Measurements from ENCODE around the gene RNF4. TPM values are rescaled to one million over a fixed set of nuclear protein-coding genes. Genes with fewer than 3 reads are reported as not detected.
"Not testable (repeated sequence)": the region's sequence is repeated elsewhere in the genome, so short reads cannot be mapped to it uniquely, and the experiment has no call there.

The RNF4 gene
- total RNA-seq: 44.5 TPM

GRCh38 chr4:2468456-2469191 is at the start of gene RNF4:
RNF4 (plus strand) TSS chr4:2469106; CDS start chr4:2490494, 21,388 bp downstream.
- intact Hi-C loops (cut with DNase I): loop anchor here (10.0 kb wide), 1 partner anchor 204 kb away; the partner anchor contains the start of gene MXD4
- DNase-seq (ENCODE audit: low spot score): peak; percentile 97
- peak; percentile 99 for ATAC-seq

GRCh38 chr4:2419814-2420213 is 49.1 kb upstream of the RNF4 start:
- ATAC-seq: no peak
- intact Hi-C loops (cut with DNase I): no loop called here

GRCh38 chr4:2421928-2422327 is 47.0 kb upstream of the RNF4 start:
- ATAC-seq (no peak), DNase-seq (ENCODE audit: low spot score) (no peak)
- intact Hi-C loops (cut with DNase I): no loop called here

More at GRCh38 chr4:2419814-2420213, 49.1 kb upstream of the RNF4 start:
- no peak for DNase-seq (ENCODE audit: low spot score)

- no peak for DNase-seq (ENCODE audit: low spot score)
- intact Hi-C loops (cut with DNase I): no loop called here
- ATAC-seq: no peak
Measured at GRCh38 chr4:2423066-2423465, 45.8 kb upstream of the RNF4 start.

- DNase-seq (ENCODE audit: low spot score) (no peak), ATAC-seq (no peak)
- intact Hi-C loops (cut with DNase I): no loop called here
Measured at GRCh38 chr4:2423695-2424094, 45.2 kb upstream of the RNF4 start.

- intact Hi-C loops (cut with DNase I): no loop called here
- DNase-seq (ENCODE audit: low spot score) (no peak), ATAC-seq (no peak)
Measured at GRCh38 chr4:2424581-2424980, 44.3 kb upstream of the RNF4 start.

GRCh38 chr4:2425386-2426068 is 43.4 kb upstream of the RNF4 start:
- no peak for ATAC-seq
- DNase-seq (ENCODE audit: low spot score): no peak
- intact Hi-C loops (cut with DNase I): no loop called here

- ATAC-seq: no peak
Measured at GRCh38 chr4:2426069-2426397, 42.9 kb upstream of the RNF4 start.

GRCh38 chr4:2426711-2427275 is 42.1 kb upstream of the RNF4 start:
- ATAC-seq: no peak
- DNase-seq (ENCODE audit: low spot score): no peak
- intact Hi-C loops (cut with DNase I): no loop called here

More at GRCh38 chr4:2426069-2426397, 42.9 kb upstream of the RNF4 start:
- no peak for DNase-seq (ENCODE audit: low spot score)
- intact Hi-C loops (cut with DNase I): no loop called here

- intact Hi-C loops (cut with DNase I): no loop called here
- DNase-seq (ENCODE audit: low spot score) (no peak), ATAC-seq (no peak)
Measured at GRCh38 chr4:2427383-2428334, 41.2 kb upstream of the RNF4 start.

- DNase-seq (ENCODE audit: low spot score) (no peak), ATAC-seq (no peak)
- intact Hi-C loops (cut with DNase I): no loop called here
Measured at GRCh38 chr4:2428496-2429213, 40.3 kb upstream of the RNF4 start.

GRCh38 chr4:2429945-2430757 is 38.8 kb upstream of the RNF4 start:
- DNase-seq (ENCODE audit: low spot score); intact Hi-C loops (cut with DNase I); ATAC-seq: not testable (repeated sequence)

GRCh38 chr4:2432004-2432403 is 36.9 kb upstream of the RNF4 start:
- ATAC-seq (no peak), DNase-seq (ENCODE audit: low spot score) (no peak)
- intact Hi-C loops (cut with DNase I): no loop called here

GRCh38 chr4:2432991-2433530 is 35.8 kb upstream of the RNF4 start:
- intact Hi-C loops (cut with DNase I): no loop called here
- ATAC-seq (peak; percentile 29), DNase-seq (ENCODE audit: low spot score) (no peak)

GRCh38 chr4:2433609-2434350 is 35.1 kb upstream of the RNF4 start:
- DNase-seq (ENCODE audit: low spot score) (no peak), ATAC-seq (no peak)
- intact Hi-C loops (cut with DNase I): no loop called here

GRCh38 chr4:2434420-2434819 is 34.5 kb upstream of the RNF4 start:
- DNase-seq (ENCODE audit: low spot score) (no peak), ATAC-seq (no peak)
- intact Hi-C loops (cut with DNase I): no loop called here

GRCh38 chr4:2436301-2436700 is 32.6 kb upstream of the RNF4 start:
- DNase-seq (ENCODE audit: low spot score) (no peak), ATAC-seq (peak; percentile 35)
- intact Hi-C loops (cut with DNase I): no loop called here

All from sciatic nerve (tissue), 2 donors.